Vagina (tissue), 2 donors: ENCODE data around the gene CFAP221.

ENCODE experiments used
- CTCF ChIP-seq, 3 experiments: fragments of 450-650 bp in 2 of 3; fragments of 200-600 bp in 1 of 3; sonication (generic) in 1 of 3; IDR thresholded peaks; one replicate each; pipeline ENCODE4 v1.5.1; 2017 to 2019; ENCODE audit warnings: antibody characterized with exemption in 3 of 3, mild to moderate bottlenecking in 2 of 3, moderate library complexity in 2 of 3
- POLR2A ChIP-seq, 2 donors: fragments of 450-650 bp; IDR thresholded peaks; one replicate each; pipeline ENCODE4 v1.6.1; 2017; ENCODE audit warnings: antibody characterized with exemption in 2 of 2, mild to moderate bottlenecking in 2 of 2, moderate library complexity in 2 of 2

GRCh38 chr2:119683713-119684443, 139.6 kb downstream of the CFAP221 start:
- no peak for TF ChIP-seq CTCF (IDR thresholded peaks at IDR 0.05)
- no peak for TF ChIP-seq POLR2A (IDR thresholded peaks at IDR 0.05)
